PFSK-1 (cell line): ENCODE data around the gene NRP1.

Experiments
- FOXP2 ChIP-seq: optimal IDR thresholded peaks from 2 replicates; pipeline ENCODE3; 2011; ENCODE audit warnings: borderline replicate concordance, control low read depth, inconsistent platforms; ENCODE audit not compliant: insufficient read depth; ENCODE audit errors: extremely low read length, extremely low read depth
- POLR2AphosphoS5 ChIP-seq: IDR thresholded peaks from 2 replicates; pipeline ENCODE4 v1.6.1; 2012; ENCODE audit warnings: low read depth, mild to moderate bottlenecking, control low read depth, low read length, moderate library complexity
- SIN3A ChIP-seq: IDR thresholded peaks from 2 replicates; pipeline ENCODE4 v1.6.1; 2012; ENCODE audit warnings: mild to moderate bottlenecking, low read length, moderate library complexity, borderline replicate concordance; ENCODE audit not compliant: insufficient read depth
- TAF1 ChIP-seq: IDR thresholded peaks from 2 replicates; pipeline ENCODE4 v1.6.1; 2012; ENCODE audit warnings: low read length, control low read depth, borderline replicate concordance; ENCODE audit not compliant: insufficient read depth
- TF ChIP-seq, protein P1 (sequence below), 2 experiments: IDR thresholded peaks; 2 replicates each; pipeline versions ENCODE4 v1.6.1 to v1.8.0; 2011 to 2012; ENCODE audit warnings: low read depth in 2 of 2, low read length in 2 of 2, control low read depth in 1 of 2, inconsistent platforms in 1 of 2, mild to moderate bottlenecking in 1 of 2, moderate library complexity in 1 of 2; ENCODE audit not compliant: insufficient read depth in 1 of 2

The NRP1 gene

DNA sequence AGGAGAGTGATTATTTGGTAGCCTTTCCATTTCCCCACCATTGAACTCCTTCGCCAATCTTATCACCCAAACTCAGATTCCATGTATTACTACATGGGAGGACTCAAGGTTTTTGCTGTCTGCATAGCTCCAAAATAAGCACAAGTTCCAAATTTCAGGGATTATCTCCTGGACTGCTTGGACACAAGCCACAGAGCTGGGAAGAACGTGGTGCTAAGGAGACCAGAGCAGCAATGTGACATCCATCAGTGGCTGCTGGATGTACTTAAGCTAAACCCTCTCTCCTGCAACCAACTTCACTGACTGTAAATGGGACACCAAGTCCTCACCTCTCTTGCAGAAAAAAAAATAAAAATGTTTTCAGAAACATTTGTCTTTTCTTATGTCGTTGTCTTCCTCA is 56.3 kb downstream of the NRP1 start:
- TF ChIP-seq, protein P1, sequence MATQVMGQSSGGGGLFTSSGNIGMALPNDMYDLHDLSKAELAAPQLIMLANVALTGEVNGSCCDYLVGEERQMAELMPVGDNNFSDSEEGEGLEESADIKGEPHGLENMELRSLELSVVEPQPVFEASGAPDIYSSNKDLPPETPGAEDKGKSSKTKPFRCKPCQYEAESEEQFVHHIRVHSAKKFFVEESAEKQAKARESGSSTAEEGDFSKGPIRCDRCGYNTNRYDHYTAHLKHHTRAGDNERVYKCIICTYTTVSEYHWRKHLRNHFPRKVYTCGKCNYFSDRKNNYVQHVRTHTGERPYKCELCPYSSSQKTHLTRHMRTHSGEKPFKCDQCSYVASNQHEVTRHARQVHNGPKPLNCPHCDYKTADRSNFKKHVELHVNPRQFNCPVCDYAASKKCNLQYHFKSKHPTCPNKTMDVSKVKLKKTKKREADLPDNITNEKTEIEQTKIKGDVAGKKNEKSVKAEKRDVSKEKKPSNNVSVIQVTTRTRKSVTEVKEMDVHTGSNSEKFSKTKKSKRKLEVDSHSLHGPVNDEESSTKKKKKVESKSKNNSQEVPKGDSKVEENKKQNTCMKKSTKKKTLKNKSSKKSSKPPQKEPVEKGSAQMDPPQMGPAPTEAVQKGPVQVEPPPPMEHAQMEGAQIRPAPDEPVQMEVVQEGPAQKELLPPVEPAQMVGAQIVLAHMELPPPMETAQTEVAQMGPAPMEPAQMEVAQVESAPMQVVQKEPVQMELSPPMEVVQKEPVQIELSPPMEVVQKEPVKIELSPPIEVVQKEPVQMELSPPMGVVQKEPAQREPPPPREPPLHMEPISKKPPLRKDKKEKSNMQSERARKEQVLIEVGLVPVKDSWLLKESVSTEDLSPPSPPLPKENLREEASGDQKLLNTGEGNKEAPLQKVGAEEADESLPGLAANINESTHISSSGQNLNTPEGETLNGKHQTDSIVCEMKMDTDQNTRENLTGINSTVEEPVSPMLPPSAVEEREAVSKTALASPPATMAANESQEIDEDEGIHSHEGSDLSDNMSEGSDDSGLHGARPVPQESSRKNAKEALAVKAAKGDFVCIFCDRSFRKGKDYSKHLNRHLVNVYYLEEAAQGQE (IDR thresholded peaks at IDR 0.05; ENCODE audit: insufficient read depth in 1 of 2, low read depth in 2 of 2, low read length in 2 of 2), result no peak
- TF ChIP-seq POLR2AphosphoS5, result no peak
- no peak for TF ChIP-seq TAF1

DNA sequence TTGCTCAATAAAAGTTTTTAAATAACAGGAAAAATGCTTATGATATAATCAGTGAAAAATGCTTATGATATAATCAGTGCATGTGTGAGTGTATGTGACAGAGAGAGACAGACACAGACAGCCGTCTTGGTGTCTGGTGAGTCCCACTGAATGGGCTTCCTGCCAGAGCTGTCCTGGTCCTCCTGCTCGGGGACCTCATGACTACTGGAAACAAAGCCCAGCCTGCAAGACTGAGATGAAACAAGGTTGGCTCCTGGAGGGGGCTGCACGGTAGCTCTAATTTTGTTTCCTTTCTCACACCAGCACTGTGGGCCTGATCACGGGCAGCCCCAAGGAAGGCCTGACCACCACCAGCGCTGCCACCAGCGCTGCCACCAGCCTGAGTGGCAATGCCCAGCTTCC is 57.3 kb downstream of the NRP1 start:
- no peak for TF ChIP-seq TAF1
- no peak for TF ChIP-seq FOXP2
- TF ChIP-seq POLR2AphosphoS5, result no peak
- TF ChIP-seq, protein P1 (IDR thresholded peaks at IDR 0.05; ENCODE audit: insufficient read depth in 1 of 2, low read depth in 2 of 2, low read length in 2 of 2), result no peak
- TF ChIP-seq SIN3A, result no peak

DNA sequence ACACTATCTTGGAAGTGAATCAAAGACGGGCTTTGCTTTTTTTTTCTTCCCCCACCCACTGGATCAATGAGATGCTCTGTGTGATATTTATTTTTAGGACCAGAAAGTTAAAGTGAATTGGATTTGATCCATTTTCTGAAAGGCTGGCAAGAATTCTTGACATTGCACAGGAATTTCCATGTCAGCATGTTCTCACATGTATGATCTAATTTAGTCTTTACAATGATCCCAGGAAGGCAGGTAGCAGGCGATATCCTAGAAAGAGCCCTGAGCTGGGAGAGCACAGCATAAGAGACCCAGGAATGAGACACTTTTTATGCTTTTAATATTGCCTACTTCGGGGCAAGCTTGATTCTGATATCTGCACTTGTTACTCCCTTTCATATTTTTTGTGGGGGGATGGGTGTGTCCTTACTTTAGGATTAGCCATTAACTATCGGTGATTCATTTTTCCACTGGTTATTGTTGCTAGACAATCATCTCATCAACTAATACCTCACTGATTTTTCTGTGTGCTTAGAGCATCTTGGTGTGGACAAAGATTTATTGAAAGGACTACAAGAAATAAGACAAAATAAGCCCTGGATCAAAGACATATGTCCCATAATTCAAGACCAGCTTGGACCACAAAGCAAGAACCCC is 58.1 kb downstream of the NRP1 start:
- no peak for TF ChIP-seq FOXP2
- TF ChIP-seq TAF1, result no peak
- TF ChIP-seq, protein P1 (IDR thresholded peaks at IDR 0.05; ENCODE audit: insufficient read depth in 1 of 2, low read depth in 2 of 2, low read length in 2 of 2), result no peak
- TF ChIP-seq POLR2AphosphoS5, result no peak

DNA sequence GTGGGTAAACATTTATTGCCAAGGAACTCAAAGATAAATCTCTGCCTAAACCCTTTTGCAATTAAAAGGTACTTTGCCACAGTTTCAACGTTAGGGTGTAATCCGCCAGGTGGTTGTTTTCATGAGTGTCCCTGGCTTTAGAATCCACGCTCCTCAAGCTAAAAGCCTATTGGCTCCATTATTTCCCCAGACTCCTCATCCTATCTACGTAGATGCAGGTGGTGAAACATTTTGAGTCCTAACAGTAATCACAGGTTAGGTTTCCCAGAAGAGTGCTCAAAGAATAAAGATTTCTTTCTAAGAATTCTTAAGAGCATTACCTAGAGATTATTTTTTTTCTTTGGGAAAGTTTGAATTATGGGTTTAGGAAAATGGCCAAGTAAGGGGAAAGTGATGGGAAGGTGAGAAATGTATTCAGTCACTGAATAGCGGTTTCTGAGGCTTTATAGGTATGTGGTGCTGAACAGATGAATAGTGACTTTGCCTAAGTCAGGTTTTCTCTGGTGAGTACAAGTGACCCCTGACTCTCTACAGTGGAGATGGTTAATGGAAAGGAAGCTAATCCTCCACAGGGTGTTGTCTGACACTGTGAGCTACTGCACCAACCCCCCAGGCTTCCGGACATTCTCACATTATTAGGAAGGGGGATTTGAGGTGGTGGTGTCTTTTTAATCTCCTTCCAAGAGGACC is 60.2 kb downstream of the NRP1 start:
- TF ChIP-seq POLR2AphosphoS5, result no peak
- TF ChIP-seq TAF1, result no peak
- TF ChIP-seq SIN3A, result no peak

DNA sequence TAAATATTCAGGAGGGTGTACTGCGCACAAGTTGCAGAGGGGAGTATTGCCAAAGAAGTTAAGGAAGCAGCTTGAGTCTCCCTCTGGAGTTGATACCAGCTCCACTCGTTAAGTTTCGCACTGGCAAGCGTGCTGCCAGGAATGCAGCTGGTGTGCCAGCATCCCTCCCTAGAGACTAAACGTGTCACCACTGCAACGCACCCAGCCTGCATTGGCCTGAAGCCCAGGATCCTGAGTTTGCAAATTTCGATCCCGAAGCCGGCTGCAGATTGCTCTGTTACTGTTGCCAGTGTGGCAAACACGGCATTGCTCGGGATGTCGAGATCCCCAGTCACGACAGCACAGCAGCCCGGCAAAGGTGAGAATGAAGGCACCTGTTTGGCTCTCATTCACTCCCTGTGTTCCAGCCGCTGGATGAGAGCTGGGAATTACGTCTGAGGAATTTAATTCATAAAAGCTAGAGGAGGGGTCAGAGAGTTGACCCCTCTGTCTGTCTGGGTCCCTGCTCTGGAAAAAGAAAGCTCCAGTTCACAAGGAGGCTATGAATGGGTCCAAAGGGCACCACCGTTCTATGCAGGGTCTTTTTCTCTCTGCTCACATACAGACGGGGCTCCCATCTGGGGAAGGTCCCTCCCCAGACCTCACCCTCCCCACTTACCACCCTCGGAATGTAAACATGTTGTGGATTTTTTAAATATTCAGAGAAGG is 61.0 kb downstream of the NRP1 start:
- TF ChIP-seq TAF1 (no peak), SIN3A (no peak)
- TF ChIP-seq, protein P1 (IDR thresholded peaks at IDR 0.05; ENCODE audit: insufficient read depth in 1 of 2, low read depth in 2 of 2, low read length in 2 of 2), result no peak
